Measurements from ENCODE around the gene HTR3D.
"Not testable (repeated sequence)": the region's sequence is repeated elsewhere in the genome, so short reads cannot be mapped to it uniquely, and the experiment has no call there.

HTR3D gene

DNA sequence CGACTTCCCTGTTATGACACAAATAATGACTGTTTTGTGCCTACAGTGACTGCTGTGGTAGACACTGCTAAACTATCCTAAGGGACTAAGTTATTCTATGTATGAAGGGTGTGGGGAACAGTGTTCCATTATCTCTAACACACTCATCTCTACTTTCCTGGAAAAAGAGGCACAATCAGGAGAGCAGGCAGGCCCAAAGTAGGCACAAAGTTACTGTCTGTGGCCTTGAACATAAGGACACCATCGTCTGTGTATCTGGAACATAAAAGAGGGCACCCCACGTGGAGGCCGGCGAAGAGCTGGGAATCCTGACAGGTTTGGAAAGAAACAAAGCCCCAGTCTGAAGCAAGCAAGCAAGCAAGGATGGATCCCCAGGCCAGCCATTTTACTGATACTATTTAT, 15.4 kb upstream of the HTR3D start:
- FAIRE-seq: no peak

DNA sequence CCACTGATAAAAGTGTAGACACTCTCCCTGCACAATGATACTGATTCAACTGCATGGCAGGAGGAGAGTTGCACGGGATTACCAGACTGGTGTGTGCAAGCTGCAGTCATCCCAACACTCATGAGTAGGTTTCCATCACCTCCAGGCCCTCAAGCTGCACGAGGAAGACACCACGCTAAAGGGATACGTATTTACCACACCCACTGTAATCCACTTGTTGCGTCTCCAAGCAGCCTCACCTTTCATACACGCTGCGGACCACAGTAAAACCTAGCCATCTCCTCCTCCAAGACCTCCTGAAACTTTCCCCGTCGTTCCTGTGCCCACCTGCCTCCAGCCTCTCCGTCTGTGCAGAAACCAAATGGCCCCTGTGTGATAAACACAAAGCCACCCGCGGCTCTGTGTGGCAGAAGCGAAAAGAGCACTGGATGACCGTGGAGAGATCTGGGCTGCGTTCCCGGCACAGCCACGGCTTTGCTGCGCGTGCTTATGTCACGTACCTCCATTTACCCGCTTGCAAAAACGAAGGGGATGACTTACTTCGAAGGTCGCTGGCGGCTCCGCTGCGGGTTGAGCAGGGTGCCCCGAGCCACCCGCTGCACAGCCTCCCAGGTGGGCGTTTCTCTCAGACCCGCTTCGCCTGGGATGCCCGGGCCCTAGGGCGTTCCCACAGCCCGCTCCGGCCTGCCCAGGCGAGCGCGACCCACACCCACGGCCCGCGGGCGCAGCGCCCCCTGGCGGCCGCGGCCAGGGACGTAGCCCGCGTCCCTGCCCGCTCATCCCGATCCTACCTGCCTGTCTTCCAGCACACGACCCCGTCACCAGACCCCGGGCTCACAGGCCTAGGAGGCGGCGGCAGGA, 14.5 kb upstream of the HTR3D start:
- FAIRE-seq: no peak

DNA sequence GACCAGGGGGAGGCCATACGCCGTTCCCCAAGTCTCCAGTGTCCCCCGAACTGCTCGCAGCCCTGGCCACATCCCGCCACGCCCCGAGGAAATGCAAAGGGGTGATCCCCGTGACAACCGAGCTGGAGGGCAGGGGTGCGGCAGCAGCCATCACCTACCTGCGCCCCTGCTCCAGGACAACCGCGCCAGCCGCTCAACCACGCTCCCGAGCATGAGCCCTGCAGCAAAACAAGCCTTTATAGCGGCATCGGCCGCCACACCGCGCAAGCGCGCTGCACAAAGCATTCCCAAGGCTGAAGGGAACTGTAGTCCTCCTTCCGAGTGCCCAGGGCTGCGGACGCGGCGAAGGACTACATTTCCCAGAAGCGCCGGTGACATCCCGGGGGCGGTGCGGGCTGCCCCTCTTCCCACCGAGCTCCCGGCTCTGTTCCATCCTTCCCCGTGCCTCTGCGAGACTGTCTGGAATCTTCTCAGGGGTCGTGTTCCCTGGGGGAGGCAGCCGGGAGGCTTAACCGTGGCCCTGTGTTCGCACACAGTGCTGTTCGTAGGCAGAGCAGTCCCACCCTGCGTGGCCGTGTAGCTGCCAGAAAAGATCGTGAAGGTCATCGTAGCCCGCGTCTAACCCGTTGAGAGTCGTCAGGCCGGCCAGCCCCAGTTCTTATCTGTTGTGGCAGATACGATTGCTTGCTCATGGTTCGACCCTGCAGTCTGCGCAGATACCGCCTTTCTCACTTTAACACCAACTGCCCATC, 13.7 kb upstream of the HTR3D start, which contains the start of gene ABCC5:
Gene ABCC5 (minus strand): TSS at position 213 of the 752 bp plus-strand sequence. CDS start 3,492 bp downstream, outside the sequence.
- peak; percentile 57 for FAIRE-seq

DNA sequence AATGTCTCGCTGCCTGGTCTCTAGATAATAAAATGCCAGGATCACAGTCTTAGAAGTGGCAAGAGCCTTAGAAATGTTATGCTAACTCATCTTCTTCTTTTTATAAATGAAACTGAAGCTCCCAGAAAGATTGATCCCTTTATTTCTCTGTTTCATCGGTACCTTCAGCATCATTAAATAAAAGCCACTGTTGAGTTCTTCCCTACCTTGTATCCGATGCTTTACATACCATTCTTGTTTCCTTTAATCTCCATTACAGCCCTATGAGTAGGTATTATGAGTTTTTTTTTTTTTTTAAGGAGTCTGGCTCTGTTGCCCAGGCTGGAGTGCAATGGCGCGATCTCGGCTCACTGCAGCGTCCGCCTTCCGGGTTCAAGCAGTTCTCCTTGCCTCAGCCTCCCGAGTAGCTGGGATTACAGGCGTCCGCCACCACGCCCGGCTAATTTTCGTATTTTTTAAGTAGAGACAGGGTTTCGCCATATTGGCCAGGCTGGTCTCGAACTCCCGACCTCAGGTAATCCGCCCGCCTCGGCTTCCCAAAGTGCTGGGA, 13.0 kb upstream of the HTR3D start:
- no peak for FAIRE-seq

DNA sequence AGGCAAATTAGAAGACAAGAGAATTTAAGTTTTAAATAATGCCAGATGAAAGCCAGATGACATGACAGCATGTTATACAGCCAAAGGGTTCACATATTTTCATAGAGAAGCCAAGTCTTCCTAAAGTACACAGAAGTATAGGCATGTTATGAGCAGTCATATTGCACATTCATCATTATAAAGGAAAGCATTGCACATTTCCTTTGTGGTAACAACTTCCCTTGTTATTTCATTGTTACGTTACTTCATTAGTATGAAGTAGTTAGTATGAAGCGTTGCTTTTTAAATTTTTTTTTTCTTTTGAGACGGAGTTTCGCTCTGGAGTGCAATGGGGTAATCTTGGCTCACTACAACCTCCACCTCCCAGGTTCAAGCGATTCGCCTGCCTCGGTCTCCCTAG, 9.2 kb upstream of the HTR3D start:
- FAIRE-seq: no peak

DNA sequence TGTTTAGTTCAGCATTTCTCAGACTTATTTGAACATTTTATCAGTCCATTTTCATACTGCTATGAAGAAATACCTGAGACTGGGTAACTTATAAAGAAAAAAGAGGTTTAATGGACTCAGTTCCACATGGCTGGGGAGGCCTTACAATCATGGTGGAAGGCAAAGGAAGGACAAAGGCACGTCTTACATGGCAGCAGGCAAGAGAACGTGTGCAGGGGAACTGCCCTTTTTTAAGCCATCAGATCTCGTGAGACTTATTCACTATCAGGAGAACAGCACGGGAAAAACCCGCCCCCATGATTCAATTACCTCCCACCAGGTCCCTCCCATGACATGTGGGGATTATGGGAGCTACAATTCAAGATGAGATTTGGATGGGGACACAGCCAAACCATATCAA, 6.3 kb upstream of the HTR3D start:
- not testable (repeated sequence) for FAIRE-seq

GRCh38 chr3:184028275-184028890, 3.2 kb upstream of the HTR3D start:
- FAIRE-seq: not testable (repeated sequence)

- no peak for FAIRE-seq
Measured at GRCh38 chr3:184029443-184029842, 2.1 kb upstream of the HTR3D start.

GRCh38 chr3:184030536-184030935, 1.0 kb upstream of the HTR3D start:
- no peak for FAIRE-seq

DNA sequence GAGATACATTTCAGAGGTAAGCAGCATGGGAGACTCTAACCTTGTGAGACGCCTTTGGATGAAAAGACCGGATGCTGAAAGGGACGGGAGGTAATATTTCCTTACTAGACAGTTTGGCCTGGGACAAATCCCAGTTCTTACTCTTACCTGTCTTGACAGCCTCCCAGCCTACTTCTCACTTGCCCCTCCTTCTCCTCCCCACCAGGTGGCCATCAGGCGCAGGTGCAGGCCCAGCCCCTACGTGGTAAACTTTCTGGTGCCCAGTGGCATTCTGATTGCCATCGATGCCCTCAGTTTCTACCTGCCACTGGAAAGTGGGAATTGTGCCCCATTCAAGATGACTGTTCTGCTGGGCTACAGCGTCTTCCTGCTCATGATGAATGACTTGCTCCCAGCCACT, 6.3 kb downstream of the HTR3D start:
- FAIRE-seq: no peak

GRCh38 chr3:184038307-184038706, 6.8 kb downstream of the HTR3D start:
- FAIRE-seq: not testable (repeated sequence)

DNA sequence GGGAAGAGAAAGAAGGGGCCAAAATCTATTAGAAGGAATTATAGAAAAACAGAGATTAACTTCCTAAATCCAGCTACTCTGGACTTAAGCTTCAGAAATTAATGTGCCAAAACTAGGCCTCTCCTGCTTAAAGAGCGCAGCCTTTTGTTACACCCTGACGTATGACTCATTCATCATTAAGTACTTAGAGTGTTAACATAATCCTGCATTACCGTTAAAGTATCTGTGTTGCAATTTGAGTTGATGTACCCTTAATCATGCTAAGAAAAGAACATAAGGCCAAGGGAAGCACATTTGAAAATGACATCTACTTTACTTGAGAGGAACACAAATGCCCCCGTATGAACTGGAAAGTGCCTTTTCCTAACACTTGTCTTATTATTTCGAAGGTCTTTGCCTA, 7.9 kb downstream of the HTR3D start:
- no peak for FAIRE-seq

DNA sequence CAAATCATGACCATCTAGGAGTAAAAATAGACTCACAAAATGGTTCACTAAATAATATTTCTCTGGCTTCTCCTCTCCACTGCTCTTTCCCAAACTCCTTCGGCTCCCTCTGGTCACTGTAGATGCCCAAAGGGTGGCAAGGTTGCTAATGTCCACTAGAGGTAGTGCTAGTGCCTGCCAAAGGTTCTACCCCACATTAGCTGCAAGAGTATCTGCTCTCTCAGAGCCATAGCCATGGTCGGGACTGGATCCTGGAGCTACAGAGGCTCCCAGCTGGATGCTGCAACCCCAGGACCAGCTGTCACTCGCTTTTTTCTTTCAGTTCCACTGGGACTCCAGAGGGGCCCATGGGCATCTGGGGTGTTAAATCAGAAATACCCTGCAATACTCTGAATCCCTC, 8.5 kb downstream of the HTR3D start:
- no peak for FAIRE-seq

- FAIRE-seq: no peak
Measured at GRCh38 chr3:184042617-184043016, 11.1 kb downstream of the HTR3D start.

GRCh38 chr3:184045995-184046394, 14.5 kb downstream of the HTR3D start:
- FAIRE-seq: no peak

DNA sequence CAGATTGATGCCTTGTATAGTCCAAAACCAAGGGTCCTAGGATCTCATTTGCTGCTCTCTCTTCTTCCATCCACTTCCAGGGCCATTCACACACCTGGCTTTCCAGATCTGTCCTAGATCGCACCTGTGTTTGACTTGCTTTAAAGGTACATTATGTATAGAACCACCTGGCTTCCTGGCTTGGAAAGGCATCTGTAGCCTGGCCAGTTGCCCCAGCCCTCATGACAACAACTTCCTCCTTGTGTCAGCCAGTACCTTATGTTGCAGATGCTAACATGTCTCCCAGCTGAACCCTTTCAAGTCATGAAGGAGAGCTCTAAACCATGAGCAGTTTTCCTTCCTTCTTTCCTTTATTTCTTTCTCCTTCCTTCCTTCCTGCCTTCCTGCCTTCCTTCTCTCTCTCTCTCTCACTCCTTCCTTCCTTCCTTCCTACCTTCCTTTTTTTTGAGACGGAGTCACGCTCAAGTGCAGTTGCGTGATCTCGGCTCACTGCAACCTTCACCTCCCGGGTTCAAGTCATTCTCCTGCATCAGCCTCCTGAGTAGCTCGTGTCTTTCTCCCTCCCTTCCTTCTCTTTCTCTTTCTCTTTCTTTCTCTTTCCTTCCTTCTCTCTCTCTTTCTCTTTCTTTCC, 18.8 kb downstream of the HTR3D start:
- FAIRE-seq: no peak

DNA sequence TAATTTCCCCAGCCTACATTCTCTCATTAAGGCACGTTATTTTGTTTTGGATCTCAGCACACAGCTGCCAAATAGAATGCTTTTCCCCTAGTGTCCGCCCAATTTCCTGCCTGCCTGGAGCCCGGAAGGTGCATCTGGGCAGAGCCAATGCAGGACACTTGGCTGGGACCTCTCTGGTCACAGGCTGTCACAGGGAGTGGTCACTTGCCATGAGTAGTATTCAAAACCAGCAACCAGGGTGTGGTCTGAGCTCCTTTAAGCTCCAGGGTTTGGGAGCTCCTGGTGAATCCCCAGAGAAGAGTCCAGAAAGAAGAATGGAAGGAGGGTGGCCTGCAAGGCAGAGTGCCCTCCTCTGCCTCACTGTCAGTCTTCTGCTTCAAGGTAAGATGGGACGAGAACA, 21.2 kb downstream of the HTR3D start, which contains the start of gene HTR3C:
Gene HTR3C (plus strand): TSS at position 281 of the 400 bp plus-strand sequence. CDS start 34 bp downstream, at position 315.
- FAIRE-seq: no peak

DNA sequence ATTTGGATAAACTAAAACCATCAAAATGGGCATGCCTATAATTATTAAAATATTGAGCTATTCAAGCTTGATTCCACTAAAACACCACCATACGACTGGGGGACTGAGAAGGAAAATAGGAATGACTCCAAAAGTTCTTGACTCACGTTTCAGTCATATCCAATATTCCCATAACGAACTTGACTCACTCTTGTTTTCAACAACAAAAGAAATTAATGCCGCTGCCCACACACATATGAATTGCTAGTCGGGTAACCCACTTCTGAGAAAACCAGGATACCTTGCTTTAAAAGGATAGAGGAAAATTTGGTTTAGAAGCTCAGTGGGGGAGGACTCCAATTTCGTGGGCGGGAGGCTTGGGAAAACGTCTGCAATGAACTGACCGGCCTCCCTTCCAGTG, 26.5 kb downstream of the HTR3D start:
- FAIRE-seq: no peak

DNA sequence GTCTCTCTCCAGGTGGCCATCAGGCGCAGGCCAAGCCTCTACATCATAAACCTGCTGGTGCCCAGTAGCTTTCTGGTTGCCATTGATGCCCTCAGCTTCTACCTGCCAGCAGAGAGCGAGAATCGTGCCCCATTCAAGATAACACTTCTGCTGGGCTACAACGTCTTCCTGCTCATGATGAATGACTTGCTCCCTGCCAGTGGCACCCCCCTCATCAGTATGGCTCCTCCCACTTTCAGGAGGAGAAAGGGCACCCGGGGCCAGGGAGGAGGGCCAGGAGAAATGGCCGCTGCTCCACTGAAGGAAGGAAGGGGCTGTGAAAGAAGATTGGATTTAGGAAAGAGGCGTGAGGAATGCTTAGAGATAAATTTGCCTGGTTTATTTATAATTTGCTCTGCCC, 27.9 kb downstream of the HTR3D start:
- no peak for FAIRE-seq

- FAIRE-seq: no peak
Measured at GRCh38 chr3:184062637-184063036, 31.1 kb downstream of the HTR3D start.

- no peak for FAIRE-seq
Measured at GRCh38 chr3:184066211-184066610, 34.7 kb downstream of the HTR3D start.

DNA sequence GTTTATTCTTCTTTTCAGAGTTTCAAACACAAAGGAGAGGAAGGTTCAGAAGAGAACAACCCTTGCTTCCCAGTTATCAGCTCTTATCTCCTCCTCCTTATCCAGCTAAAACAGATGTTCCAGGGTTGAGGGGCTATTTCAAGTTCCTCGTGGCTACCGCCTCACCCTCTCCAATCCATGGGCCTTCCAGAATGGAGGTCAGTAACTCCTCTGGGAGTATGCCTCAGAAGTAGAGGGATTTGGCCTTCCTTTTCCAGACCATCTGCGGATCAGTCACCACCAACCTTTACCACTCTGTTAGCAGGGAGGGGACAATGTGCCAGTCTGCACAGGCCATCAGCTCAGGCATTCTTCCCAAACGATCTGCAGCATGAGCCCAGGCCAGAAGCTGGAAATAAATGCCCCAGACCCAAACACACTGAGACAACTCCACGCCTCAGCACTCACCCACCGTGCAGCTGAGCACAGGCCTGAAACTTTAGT, 36.1 kb downstream of the HTR3D start:
- no peak for FAIRE-seq

- FAIRE-seq: no peak
Measured at GRCh38 chr3:184068344-184068743, 36.8 kb downstream of the HTR3D start.

Measured in A204.1 (cell line).